ENCODE measurements around the gene CHST9. TPM values are rescaled to one million over a fixed set of nuclear protein-coding genes. Genes with fewer than 3 reads are reported as not detected.

CHST9 gene
- total RNA-seq, 1 donor from 2014 or later: 0.21 TPM

DNA sequence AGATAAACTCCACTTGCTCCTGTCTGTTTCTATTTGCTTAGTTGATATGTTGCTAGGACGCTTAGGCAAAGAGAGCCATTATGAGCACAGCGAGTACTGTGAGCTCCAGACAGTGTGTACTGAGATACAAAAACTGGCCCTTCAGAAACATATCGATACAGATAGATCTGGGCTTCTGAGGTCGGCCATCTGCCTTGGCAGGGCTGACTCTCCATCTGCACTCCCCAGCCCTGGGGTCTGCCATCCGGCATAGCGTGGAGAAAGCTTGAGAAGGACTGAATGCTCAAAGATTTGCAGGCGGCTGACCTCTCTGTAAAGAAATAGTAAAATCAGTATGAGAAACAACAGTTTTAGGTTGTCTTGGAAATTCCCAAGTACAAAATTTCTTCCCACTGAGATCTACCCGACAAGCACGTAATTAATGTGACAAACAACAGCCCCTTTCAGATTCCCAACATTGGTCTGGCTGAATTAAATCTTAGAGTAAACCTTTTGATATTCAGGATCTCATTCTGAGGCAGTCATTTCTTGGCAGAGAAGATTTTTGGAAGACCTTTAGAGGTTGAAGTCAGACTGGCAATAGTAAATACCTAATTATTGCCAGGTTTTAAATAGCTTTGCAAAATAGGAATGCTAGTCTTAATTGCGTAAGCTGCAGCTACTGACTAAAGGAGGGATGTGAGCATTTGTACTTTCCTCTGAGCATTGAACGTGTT, 127.4 kb downstream of the CHST9 start:
- Histone ChIP-seq H3K27ac (no peak overlapping the region), H3K9me3 (no peaks in the 10 kb centered on the region), H3K27me3 (no peaks in the 10 kb centered on the region), H3K4me1 (no peaks in the 10 kb centered on the region), H3K36me3 (no peaks in the 10 kb centered on the region), H3K4me3 (no peak overlapping the region)
- intact Hi-C loops (cut with DNase I): no loop called here
- TF ChIP-seq CTCF (IDR thresholded peaks at IDR 0.05): no peak
- DNase-seq (ENCODE audit: low spot score in 2 of 2): no peak

DNA sequence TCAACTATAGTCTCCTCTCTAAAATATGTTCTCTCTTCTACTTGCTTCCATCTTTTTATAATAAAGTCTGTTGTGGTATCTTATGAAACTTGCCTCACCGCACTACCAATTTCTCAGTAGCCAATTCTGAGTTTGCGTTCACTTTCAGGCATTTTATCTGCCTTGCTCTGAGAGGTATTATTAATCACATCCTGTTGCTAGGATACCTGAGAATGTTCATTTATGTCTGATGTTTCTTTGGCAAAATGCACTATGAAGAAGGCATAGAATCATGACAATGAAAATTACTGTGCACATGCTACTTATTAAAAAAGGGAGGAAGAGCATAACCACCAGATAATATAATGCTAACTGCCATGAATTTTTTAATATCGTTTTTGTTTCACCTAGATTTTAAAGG, 130.2 kb downstream of the CHST9 start:
- Histone ChIP-seq H3K27ac (no peak overlapping the region), H3K36me3 (no peaks in the 10 kb centered on the region), H3K27me3 (no peaks in the 10 kb centered on the region), H3K4me3 (no peak overlapping the region), H3K9me3 (no peaks in the 10 kb centered on the region), H3K4me1 (no peaks in the 10 kb centered on the region)
- TF ChIP-seq CTCF (IDR thresholded peaks at IDR 0.05): no peak
- DNase-seq (ENCODE audit: low spot score in 2 of 2): no peak
- intact Hi-C loops (cut with DNase I): no loop called here

DNA sequence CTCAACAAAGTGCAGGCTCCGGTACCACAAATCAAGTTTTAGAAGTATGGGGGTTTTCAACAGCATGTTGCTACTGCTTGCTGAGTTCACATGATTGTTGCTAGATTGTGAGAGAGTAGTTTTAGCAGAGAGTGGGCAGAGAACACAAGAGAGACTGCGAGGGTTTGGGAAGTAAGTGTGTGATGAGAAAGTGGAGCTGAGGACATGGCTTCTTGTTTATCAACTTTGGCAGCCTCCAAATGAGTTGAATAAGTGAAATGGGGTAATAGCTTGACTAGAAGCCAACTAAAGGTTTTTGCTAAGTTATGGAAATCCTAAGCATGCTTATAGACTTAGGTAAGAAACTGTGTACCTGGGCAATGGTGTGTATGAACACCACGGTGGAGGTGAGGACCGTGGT, 135.1 kb downstream of the CHST9 start:
- Histone ChIP-seq H3K4me3 (no peak overlapping the region), H3K27ac (no peak overlapping the region), H3K4me1 (no peaks in the 10 kb centered on the region), H3K9me3 (no peaks in the 10 kb centered on the region), H3K36me3 (no peaks in the 10 kb centered on the region), H3K27me3 (no peaks in the 10 kb centered on the region)
- no peak for DNase-seq (ENCODE audit: low spot score in 2 of 2)
- intact Hi-C loops (cut with DNase I): no loop called here
- TF ChIP-seq CTCF (IDR thresholded peaks at IDR 0.05): no peak

DNA sequence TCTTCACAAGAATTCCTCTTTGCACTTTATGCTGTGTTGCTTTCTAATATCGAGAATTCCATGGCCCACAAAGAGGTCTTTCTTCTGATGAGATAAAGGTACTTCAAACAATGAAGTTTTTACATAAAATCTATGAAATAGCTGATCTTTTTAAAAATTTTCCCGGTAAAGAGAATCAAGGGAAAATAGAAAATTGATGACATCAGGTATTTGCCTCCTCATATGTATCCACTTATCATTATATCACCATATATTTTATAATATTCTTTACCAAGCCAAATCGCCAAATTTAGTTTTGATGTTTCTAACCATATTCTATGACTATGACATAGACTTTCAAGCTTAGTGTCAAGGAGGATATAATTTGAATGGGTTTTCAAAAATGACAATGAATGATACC, 139.8 kb downstream of the CHST9 start:
- no peak for TF ChIP-seq CTCF (IDR thresholded peaks at IDR 0.05)
- intact Hi-C loops (cut with DNase I): no loop called here
- no peak for DNase-seq (ENCODE audit: low spot score in 2 of 2)
- Histone ChIP-seq H3K27ac (no peak overlapping the region), H3K9me3 (no peaks in the 10 kb centered on the region), H3K4me1 (no peaks in the 10 kb centered on the region), H3K4me3 (no peak overlapping the region), H3K27me3 (no peaks in the 10 kb centered on the region), H3K36me3 (no peaks in the 10 kb centered on the region)

DNA sequence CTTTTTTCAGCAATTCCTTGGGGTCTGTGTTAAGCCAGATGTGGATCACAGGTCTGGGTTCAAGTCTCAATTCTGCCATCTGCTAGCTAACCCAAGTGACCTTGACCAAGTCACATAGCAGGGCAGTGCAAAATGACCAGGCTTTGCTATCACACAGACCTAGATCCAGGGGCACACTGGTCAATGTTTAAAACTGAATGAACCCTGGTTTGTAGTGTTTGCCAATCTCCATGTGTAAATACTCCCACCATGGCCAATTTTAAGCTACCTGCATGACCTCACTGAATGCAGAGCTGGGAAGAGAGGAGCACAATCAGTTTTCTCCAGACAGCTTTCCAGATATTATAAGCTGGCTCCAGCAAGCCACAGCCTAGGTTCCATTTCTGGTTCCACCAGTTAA, 142.9 kb downstream of the CHST9 start:
- H3K27ac ChIP-seq: no peak overlapping the region
- H3K9me3 ChIP-seq: no peaks in the 10 kb centered on the region
- no peaks in the 10 kb centered on the region for H3K4me1 ChIP-seq
- no peak overlapping the region for H3K4me3 ChIP-seq
- H3K36me3 ChIP-seq: no peaks in the 10 kb centered on the region
- no peak for TF ChIP-seq CTCF (IDR thresholded peaks at IDR 0.05)
- intact Hi-C loops (cut with DNase I): no loop called here
- no peak for DNase-seq (ENCODE audit: low spot score in 2 of 2)
- H3K27me3 ChIP-seq: no peaks in the 10 kb centered on the region

GRCh38 chr18:27040796-27041195, 144.3 kb downstream of the CHST9 start:
- Histone ChIP-seq H3K27me3 (no peaks in the 10 kb centered on the region), H3K36me3 (no peaks in the 10 kb centered on the region), H3K4me1 (no peaks in the 10 kb centered on the region), H3K9me3 (no peaks in the 10 kb centered on the region), H3K4me3 (no peak overlapping the region), H3K27ac (no peak overlapping the region)
- intact Hi-C loops (cut with DNase I): no loop called here
- TF ChIP-seq CTCF (IDR thresholded peaks at IDR 0.05): no peak
- no peak for DNase-seq (ENCODE audit: low spot score in 2 of 2)
